Breast epithelium (tissue), 4 donors: ENCODE data around the gene ALDH1L1. TPM values are rescaled to one million over a fixed set of nuclear protein-coding genes. Genes with fewer than 3 reads are reported as not detected.

Experiments used
- DNase-seq, 2 donors: peaks; one replicate each; pipeline ENCODE4 v3.0.0-alpha.2; 2019; ENCODE audit warnings: low spot score in 2 of 2
- H3K27ac ChIP-seq, 2 donors: fragments of 200-600 bp; sonication (generic) in 1 of 2; one replicate each; pipeline ENCODE4 v1.5.1; 2016 to 2019; ENCODE audit warnings: mild to moderate bottlenecking in 1 of 2
- H3K27me3 ChIP-seq, 2 donors: fragments of 200-600 bp; sonication (generic) in 1 of 2; one replicate each; pipeline versions ENCODE4 v1.5.1 to v1.6.0; 2017 to 2019; ENCODE audit warnings: control low read depth in 1 of 2, mild to moderate bottlenecking in 1 of 2
- H3K36me3 ChIP-seq: fragments of 200-600 bp; one replicate; pipeline ENCODE4 v1.5.1; 2019
- H3K4me1 ChIP-seq, 2 donors: fragments of 200-600 bp; sonication (generic); one replicate each; pipeline ENCODE4 v1.5.1; 2016 to 2019; ENCODE audit warnings: control low read depth in 1 of 2
- H3K4me3 ChIP-seq, 3 donors: fragments of 200-600 bp; sonication (generic); 1 replicate in 2 of 3; 2 replicates in 1 of 3; pipeline ENCODE4 v1.5.1; 2016 to 2019; ENCODE audit warnings: mild to moderate bottlenecking in 3 of 3, moderate library complexity in 2 of 3
- H3K9me3 ChIP-seq, 2 donors: fragments of 200-600 bp; sonication (generic) in 1 of 2; one replicate each; pipeline ENCODE4 v1.5.1; 2016 to 2019; ENCODE audit warnings: control low read depth in 1 of 2
- POLR2A ChIP-seq: fragments of 450-650 bp; IDR thresholded peaks from one replicate; pipeline ENCODE4 v1.6.1; 2016; ENCODE audit warnings: antibody characterized with exemption, mild to moderate bottlenecking, moderate library complexity
- POLR2AphosphoS5 ChIP-seq, 3 donors: sonication (generic); formaldehyde crosslinking; IDR thresholded peaks; one replicate each; pipeline ENCODE4 v1.6.1; 2017; ENCODE audit warnings: antibody characterized with exemption in 3 of 3
- intact Hi-C: fragments of 100-400 bp; cut with DNase I; formaldehyde crosslinking; loops from one replicate; pipeline ENCODE4 v1.15.1; 2023; ENCODE audit warnings: low total_unique reads
- total RNA-seq, 3 donors: library from RNA; depleted of rRNA; stranded (reverse); fragments of >200 nt; gene quantifications; one replicate each; pipeline ENCODE4 v1.1.0, GENCODE V29; 2016
- TF ChIP-seq, protein P1 (sequence below), 3 donors: fragments of 450-650 bp; IDR thresholded peaks; one replicate each; pipeline ENCODE4 v1.5.1; 2016 to 2017; ENCODE audit warnings: antibody characterized with exemption in 3 of 3, mild to moderate bottlenecking in 3 of 3, moderate library complexity in 3 of 3

ALDH1L1 gene
- total RNA-seq, 3 donors from 2014 or later: 10.8 to 88.3 (median 29.0) TPM

DNA sequence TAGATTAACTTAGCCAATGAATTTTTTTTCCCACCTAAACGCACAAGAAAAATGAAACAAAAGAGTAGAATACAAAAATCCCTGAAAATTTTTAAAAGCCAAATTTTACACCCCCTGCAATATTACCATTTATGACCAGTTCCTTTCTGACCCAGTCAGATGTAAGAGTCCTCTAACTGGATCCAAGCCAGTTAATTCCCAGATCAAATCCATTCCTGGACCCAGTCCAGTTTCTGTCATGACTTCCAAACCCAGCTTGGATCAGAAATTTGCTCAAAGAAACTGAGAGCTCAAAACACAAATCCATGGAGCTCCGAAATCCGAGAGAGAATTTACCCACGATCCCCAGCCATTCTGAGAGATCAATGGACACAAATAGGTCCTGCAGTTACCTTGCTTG, 17.0 kb upstream of the ALDH1L1 start:
- no peak for DNase-seq
- no peaks in the 10 kb centered on the region for H3K9me3 ChIP-seq
- H3K36me3 ChIP-seq: no peaks in the 10 kb centered on the region
- no peak overlapping the region for H3K27ac ChIP-seq
- no peak for TF ChIP-seq POLR2AphosphoS5 (IDR thresholded peaks at IDR 0.05)
- TF ChIP-seq, protein P1, sequence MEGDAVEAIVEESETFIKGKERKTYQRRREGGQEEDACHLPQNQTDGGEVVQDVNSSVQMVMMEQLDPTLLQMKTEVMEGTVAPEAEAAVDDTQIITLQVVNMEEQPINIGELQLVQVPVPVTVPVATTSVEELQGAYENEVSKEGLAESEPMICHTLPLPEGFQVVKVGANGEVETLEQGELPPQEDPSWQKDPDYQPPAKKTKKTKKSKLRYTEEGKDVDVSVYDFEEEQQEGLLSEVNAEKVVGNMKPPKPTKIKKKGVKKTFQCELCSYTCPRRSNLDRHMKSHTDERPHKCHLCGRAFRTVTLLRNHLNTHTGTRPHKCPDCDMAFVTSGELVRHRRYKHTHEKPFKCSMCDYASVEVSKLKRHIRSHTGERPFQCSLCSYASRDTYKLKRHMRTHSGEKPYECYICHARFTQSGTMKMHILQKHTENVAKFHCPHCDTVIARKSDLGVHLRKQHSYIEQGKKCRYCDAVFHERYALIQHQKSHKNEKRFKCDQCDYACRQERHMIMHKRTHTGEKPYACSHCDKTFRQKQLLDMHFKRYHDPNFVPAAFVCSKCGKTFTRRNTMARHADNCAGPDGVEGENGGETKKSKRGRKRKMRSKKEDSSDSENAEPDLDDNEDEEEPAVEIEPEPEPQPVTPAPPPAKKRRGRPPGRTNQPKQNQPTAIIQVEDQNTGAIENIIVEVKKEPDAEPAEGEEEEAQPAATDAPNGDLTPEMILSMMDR (IDR thresholded peaks at IDR 0.05): no peak
- no peak for TF ChIP-seq POLR2A
- intact Hi-C loops: no loop called here
- H3K4me3 ChIP-seq: no peak overlapping the region
- H3K27me3 ChIP-seq: no peaks in the 10 kb centered on the region
- H3K4me1 ChIP-seq: no peaks in the 10 kb centered on the region

DNA sequence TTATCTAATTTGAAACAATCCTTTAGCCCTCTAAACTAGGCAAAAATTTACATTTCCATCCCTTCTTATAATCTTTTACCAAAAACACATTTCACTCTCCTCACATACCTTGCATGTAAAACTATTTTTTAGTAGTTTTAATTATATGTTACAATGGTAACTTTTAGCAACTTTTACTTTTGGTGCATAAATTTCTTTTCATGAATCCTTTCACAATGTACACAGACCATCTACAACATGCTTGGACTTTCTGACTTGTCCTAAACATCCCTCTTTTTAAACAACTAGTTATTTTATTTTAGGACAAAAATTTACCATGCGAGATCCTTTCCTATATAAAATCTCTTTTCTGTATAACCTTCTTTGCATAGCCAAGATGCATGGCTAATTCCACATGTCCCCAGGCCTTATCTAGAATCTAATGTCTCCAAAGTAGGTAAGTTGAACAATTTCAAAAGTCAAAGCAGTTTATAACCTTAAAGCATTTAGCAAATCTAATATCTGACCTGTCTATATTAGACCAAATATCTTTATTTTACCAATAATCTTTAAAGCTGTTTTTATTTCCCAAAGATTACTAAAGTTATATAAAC, 14.4 kb upstream of the ALDH1L1 start:
- Histone ChIP-seq H3K36me3 (no peaks in the 10 kb centered on the region), H3K4me3 (no peak overlapping the region), H3K27me3 (no peaks in the 10 kb centered on the region), H3K27ac (no peak overlapping the region), H3K9me3 (no peaks in the 10 kb centered on the region), H3K4me1 (no peaks in the 10 kb centered on the region)
- intact Hi-C loops: no loop called here
- DNase-seq: no peak
- TF ChIP-seq POLR2AphosphoS5 (IDR thresholded peaks at IDR 0.05): no peak
- TF ChIP-seq, protein P1 (IDR thresholded peaks at IDR 0.05): no peak
- no peak for TF ChIP-seq POLR2A

DNA sequence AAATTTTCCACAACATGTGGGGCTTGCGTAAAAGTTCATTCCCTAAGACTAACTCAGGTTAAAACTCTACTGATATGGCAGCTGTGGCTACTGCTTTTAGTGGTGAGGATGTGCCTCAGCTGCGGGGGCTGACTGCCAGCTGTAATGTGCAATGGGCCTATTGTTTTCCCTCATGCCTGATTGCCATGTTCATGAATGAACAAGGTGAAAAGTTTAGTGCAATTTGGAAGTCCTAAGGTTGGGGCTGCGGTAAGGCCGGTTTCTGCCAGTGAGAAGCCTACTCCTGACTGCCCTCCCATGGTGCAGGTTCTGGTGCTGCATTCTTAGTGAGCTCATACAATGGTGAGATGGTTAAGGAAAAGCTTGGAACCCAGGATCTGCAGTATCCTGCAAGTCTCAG, 10.9 kb upstream of the ALDH1L1 start:
- H3K27me3 ChIP-seq: no peaks in the 10 kb centered on the region
- intact Hi-C loops: no loop called here
- no peak overlapping the region for H3K4me3 ChIP-seq
- H3K36me3 ChIP-seq: no peaks in the 10 kb centered on the region
- TF ChIP-seq POLR2AphosphoS5 (IDR thresholded peaks at IDR 0.05) (no peak), POLR2A (no peak)
- TF ChIP-seq, protein P1 (IDR thresholded peaks at IDR 0.05): no peak
- no peaks in the 10 kb centered on the region for H3K4me1 ChIP-seq
- H3K9me3 ChIP-seq: no peaks in the 10 kb centered on the region
- DNase-seq: no peak
- no peak overlapping the region for H3K27ac ChIP-seq

DNA sequence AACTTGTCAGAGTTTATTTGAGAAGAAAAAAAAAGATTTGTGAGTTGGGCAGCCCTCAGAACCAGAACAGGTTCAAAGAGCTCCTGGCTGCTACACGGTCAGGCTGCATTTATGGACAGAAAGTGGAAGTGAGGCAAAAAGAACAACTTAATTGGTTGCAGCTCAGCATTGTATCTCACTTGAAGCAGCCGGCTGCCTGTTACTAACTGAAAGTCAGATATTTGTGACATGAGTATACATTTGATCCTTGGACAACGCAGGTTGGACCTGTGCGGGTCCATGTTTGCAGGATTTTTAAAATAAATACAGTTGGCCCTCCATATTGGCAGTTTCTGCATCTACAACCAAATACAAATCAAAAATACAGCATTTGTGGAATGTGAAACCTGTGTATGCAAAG, 7.5 kb upstream of the ALDH1L1 start:
- Histone ChIP-seq H3K4me3 (no peak overlapping the region), H3K9me3 (no peaks in the 10 kb centered on the region), H3K4me1 (no peaks in the 10 kb centered on the region), H3K27ac (no peak overlapping the region), H3K27me3 (no peaks in the 10 kb centered on the region), H3K36me3 (no peaks in the 10 kb centered on the region)
- TF ChIP-seq POLR2A: no peak
- TF ChIP-seq POLR2AphosphoS5 (IDR thresholded peaks at IDR 0.05): no peak
- TF ChIP-seq, protein P1 (IDR thresholded peaks at IDR 0.05): no peak
- no peak for DNase-seq
- intact Hi-C loops: no loop called here

DNA sequence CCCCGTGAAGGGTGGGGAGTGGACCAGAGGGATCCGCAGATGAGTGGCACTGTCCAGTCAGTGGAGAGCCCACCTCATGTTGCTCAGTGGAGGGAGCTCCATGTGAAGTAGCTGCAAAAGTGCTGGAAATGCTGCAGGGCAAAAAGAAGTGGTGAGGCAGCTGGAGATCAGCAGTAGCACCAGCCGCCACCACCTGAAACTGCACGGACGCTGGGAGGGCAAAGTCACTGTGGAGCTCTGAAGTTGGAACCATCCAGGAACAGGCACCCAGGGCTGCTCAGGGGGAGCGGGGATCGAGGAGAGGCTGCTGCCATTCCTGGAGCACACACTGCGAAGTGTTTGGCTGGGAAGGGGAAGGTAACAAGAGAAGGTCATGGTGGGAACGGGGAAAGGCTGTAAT, 6.4 kb upstream of the ALDH1L1 start:
- no peaks in the 10 kb centered on the region for H3K36me3 ChIP-seq
- no peak for TF ChIP-seq POLR2A
- TF ChIP-seq POLR2AphosphoS5 (IDR thresholded peaks at IDR 0.05): no peak
- TF ChIP-seq, protein P1 (IDR thresholded peaks at IDR 0.05): no peak
- no peaks in the 10 kb centered on the region for H3K9me3 ChIP-seq
- intact Hi-C loops: no loop called here
- H3K27ac ChIP-seq: no peak overlapping the region
- H3K27me3 ChIP-seq: no peaks in the 10 kb centered on the region
- H3K4me1 ChIP-seq: no peaks in the 10 kb centered on the region
- no peak overlapping the region for H3K4me3 ChIP-seq
- DNase-seq: no peak
